K562 (cell line): ENCODE results near the gene SNX17. TPM values are rescaled to one million over a fixed set of nuclear protein-coding genes. Genes with fewer than 3 reads are reported as not detected.

Source experiments
- CHD2 ChIP-seq: IDR thresholded peaks from 2 replicates; pipeline ENCODE4 v1.6.1; 2011; ENCODE audit warnings: low read depth, low read length
- DACH1 ChIP-seq: fragments of 450-650 bp; IDR thresholded peaks from 2 replicates; pipeline ENCODE4 v1.6.1; 2018; ENCODE audit not compliant: partially characterized antibody
- DIDO1 ChIP-seq: fragments of 450-650 bp; IDR thresholded peaks from 2 replicates; pipeline ENCODE4 v1.6.1; 2016; ENCODE audit warnings: low read depth, missing biosample characterization, missing genetic modification characterization
- ETS1 ChIP-seq: conservative IDR thresholded peaks from 2 replicates; pipeline ENCODE4 v1.6.1; 2011; ENCODE audit warnings: low read depth, mild to moderate bottlenecking, low read length; ENCODE audit not compliant: control insufficient read depth
- FOXM1 ChIP-seq, 2 experiments: fragments of 450-650 bp in 1 of 2; sonication (generic) in 1 of 2; formaldehyde crosslinking in 1 of 2; IDR thresholded peaks; 2 replicates each; pipeline versions ENCODE4 v1.6.1 to v1.9.0; 2017 to 2022; ENCODE audit warnings: low read depth in 2 of 2, mild to moderate bottlenecking in 2 of 2, missing genetic modification reagents in 1 of 2, moderate library complexity in 1 of 2
- GMEB1 ChIP-seq: fragments of 250-450 bp; sonication (Bioruptor Pico); IDR thresholded peaks from 2 replicates; pipeline ENCODE4 v1.4.0; 2020; ENCODE audit warnings: mild to moderate bottlenecking
- HDAC1 ChIP-seq, 2 experiments: fragments of 450-650 bp; IDR thresholded peaks; 2 replicates each; pipeline ENCODE4 v1.6.1; 2016 to 2017; ENCODE audit warnings: inconsistent platforms in 1 of 2, mild to moderate bottlenecking in 1 of 2, moderate library complexity in 1 of 2
- MBD1 ChIP-seq: fragments of 250-450 bp; sonication (Bioruptor Pico); IDR thresholded peaks from 2 replicates; pipeline ENCODE4 v1.8.0; 2022; ENCODE audit warnings: inconsistent platforms
- NR2C2 ChIP-seq, 2 experiments: fragments of 200-800 bp in 1 of 2; sonication (Bioruptor generic) in 1 of 2; sonication (generic) in 1 of 2; formaldehyde crosslinking in 1 of 2; IDR thresholded peaks; 2 replicates each; pipeline versions ENCODE4 v1.6.1 to v1.8.0; 2016 to 2022; ENCODE audit warnings: mild to moderate bottlenecking in 1 of 2, missing compliant biosample characterization in 1 of 2, missing genetic modification characterization in 1 of 2, missing genetic modification reagents in 1 of 2
- SMAD3 ChIP-seq: fragments of 450-650 bp; formaldehyde crosslinking; conservative IDR thresholded peaks from 2 replicates; pipeline ENCODE4 v1.4.0; 2020; ENCODE audit warnings: mild to moderate bottlenecking
- TBP ChIP-seq: optimal IDR thresholded peaks from 2 replicates; pipeline ENCODE3; 2011; ENCODE audit warnings: low read depth, low read length, improper control_type of control experiment
- TFAP4 ChIP-seq: sonication (generic); formaldehyde crosslinking; IDR thresholded peaks from 2 replicates; pipeline ENCODE4 v1.8.0; 2022; ENCODE audit warnings: missing genetic modification reagents, mild to moderate bottlenecking, moderate library complexity, borderline replicate concordance
- ZNF589 ChIP-seq: fragments of 200-800 bp; sonication (Bioruptor generic); IDR thresholded peaks from 2 replicates; pipeline ENCODE4 v1.6.1; 2016; ENCODE audit warnings: low read depth, missing genetic modification characterization, missing compliant biosample characterization
- ZNF592 ChIP-seq: fragments of 450-650 bp; IDR thresholded peaks from 2 replicates; pipeline ENCODE4 v1.6.1; 2017; ENCODE audit warnings: antibody characterized with exemption, mild to moderate bottlenecking
- ZNF695 ChIP-seq: fragments of 450-650 bp; formaldehyde crosslinking; IDR thresholded peaks from 2 replicates; pipeline ENCODE4 v1.4.0; 2020; ENCODE audit warnings: mild to moderate bottlenecking, moderate library complexity
- polyA plus RNA-seq, 8 experiments: library from polyadenylated mRNA; depleted of rRNA in 4 of 8; stranded (reverse) in 5 of 8; unstranded in 3 of 8; fragments of >200 nt; fragmentation: Nextera tagmentation in 2 of 8; fragmentation: Illumina TruSeq in 1 of 8; extraction: Ambion mirVana in 2 of 8; extraction: Trizol in 1 of 8; gene quantifications; 2 replicates each; pipeline versions ENCODE4 v1.2.1 to v1.2.3, GENCODE V29; 2011 to 2014; ENCODE audit warnings: inconsistent platforms in 1 of 8, missing spikeins in 1 of 8
- total RNA-seq, 7 experiments: library from RNA; depleted of rRNA in 6 of 7; stranded (reverse); fragments of >200 nt in 6 of 7; fragmentation: Illumina TruSeq in 2 of 7; extraction: Trizol in 2 of 7; gene quantifications; 2 replicates each; pipeline versions ENCODE4 v1.2.1 to v1.2.3, GENCODE V29; 2011 to 2021; ENCODE audit warnings: low replicate concordance in 1 of 7

The SNX17 gene
- total and polyA plus RNA-seq, 9 of the 15 experiments (the other 6 are each of a cell fraction or from before 2014, with no cell fraction given): 3.0 to 75.7 (median 54.6) TPM

GRCh38 chr2:27409321-27410073 is 39.1 kb downstream of the SNX17 start, which contains the start of gene PPM1G (continued):
- TF ChIP-seq ZNF592 (peak; percentile 94), DIDO1 (tag) (0 out of 2 replicates have a peak, but pooled peaks have one; percentile 53), ZNF695 (CRISPR knock-in tag) (peak; percentile 70; the same call in 1 of the 2 replicates), NR2C2 (CRISPR knock-in tag; IDR thresholded peaks at IDR 0.05) (peak; percentile 21; the same call in 1 of the 2 replicates), NR2C2 (tag; IDR thresholded peaks at IDR 0.05) (peak; percentile 72; the same call in 1 of the 2 replicates), TBP (peak; percentile 87), SMAD3 (CRISPR knock-in tag) (peak; percentile 67; the same call in 1 of the 2 replicates), TFAP4 (CRISPR knock-in tag) (peak; percentile 87), MBD1 (CRISPR knock-in tag) (no peak), ZNF589 (CRISPR knock-in tag) (peak; percentile 62; the same call in 1 of the 2 replicates), CHD2 (peak; percentile 99), HDAC1 (IDR thresholded peaks at IDR 0.05) (peak in 1 of 2 experiments; percentile 14; a peak in 1 of 4 replicates), ETS1 (peak; percentile 51), DACH1 (no peak), FOXM1 (IDR thresholded peaks at IDR 0.05; ENCODE audit: low read depth) (peak; percentile 41; the same call in 1 of the 2 replicates), FOXM1 (CRISPR knock-in tag; IDR thresholded peaks at IDR 0.05; ENCODE audit: low read depth) (no peak), GMEB1 (CRISPR knock-in tag) (peak; percentile 30; the same call in 1 of the 2 replicates)
